NCI-H2107 treated with DMSO at 0.1 percent for 48 hours (cell line): ENCODE results near the gene ARL16.

Experiments used
- DNase-seq: peaks from one replicate; lab custom pipeline; 2025; ENCODE audit not compliant: unreplicated experiment; lab: John Stamatoyannopoulos, UW

The ARL16 gene

DNA sequence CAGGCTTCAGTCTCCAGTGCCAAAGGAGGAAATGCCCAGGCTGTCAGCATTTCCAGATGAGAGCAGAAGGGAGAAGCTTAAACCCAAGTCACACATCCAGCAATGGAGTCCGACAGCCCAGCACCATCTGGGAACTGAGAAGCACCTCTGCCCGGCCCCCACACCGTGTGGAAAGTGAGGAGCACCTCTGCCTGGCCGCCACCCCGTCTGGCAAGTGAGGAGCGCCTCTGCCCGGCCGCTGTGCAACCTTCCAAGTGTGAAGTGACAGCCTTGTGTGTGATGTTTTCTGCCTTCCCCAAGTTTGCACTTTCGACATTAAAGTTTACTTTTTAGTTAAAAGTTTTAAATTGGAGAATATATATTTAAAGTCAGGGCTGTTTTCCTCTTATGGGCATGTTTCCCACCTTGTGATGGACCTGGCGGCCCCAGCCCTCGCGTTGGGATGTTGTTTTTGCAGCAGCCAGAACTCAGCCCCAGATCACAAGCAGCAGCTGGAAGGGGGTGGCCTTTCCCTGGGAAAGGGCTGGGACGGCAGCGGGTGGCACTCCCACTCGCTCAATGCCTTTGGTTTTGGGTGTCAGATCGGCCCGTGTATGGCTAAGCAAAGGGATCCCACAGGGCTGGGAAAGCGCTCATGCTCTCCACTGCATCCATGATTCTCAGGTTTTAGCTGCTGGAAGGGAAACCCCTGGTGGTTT lies 9.9 kb downstream of the ARL16 start:
- DNase-seq, result no peak

DNA sequence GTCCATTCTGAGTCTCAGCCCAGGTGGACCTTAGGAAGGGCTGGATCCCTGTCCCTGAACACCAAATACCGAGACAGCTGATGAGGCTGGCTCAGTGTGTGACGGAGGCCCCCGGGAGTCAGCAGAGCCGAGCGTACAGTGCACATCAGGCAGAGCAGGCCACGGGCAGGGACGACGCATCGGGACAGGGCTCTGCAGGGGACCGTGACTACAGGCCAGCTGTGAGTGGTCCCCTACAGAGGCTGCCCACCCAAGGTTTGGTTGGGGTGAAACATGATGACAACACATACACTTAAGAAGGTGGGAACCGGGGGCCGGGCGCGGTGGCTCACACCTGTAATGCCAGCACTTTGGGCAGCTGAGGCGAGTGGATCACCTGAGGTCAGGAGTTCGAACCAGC lies 10.6 kb downstream of the ARL16 start:
- no peak for DNase-seq

DNA sequence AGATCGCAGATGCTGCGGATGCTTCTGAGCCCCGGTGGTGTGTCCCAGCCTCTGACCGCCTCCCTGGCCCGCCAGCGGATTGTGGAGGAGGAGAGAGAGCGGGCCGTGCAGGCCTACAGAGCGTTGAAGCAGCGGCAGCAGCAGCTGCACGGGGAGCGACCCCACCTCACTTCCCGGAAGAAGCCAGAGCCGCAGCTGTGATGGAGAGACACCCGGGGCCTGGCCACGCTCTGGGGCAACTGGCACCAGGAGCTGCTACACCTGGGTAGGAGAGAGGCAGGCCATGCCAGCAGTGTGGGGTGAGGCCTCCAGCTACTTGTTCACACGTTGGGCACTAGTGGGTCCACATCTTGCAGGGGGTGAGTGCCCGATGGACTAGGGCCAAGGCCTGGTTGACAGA lies 11.1 kb downstream of the ARL16 start:
- no peak for DNase-seq

DNA sequence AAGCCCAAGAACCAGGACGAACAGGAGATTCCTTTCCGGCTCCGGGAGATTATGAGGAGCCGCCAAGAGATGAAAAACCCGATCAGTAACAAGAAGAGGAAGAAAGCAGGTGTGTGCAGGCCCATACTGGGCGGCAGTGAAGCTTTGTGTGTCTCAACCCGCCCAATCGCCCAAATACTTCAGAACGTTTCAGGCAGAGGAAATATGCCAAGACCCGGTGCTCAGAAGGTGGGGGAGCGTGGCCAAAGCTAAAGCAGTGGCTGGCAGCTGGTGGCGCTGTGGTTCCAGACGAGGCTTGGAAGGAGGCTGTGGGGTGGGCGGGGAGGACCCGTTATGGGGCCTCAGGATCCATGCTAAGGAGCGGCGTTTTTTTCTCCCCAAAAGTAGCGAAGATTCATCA lies 15.8 kb downstream of the ARL16 start:
- no peak for DNase-seq

GRCh38 chr17:81666342-81667191 lies 17.0 kb downstream of the ARL16 start, which contains the start of the genes CCDC137 and OXLD1:
TSS of gene CCDC137 (plus strand) at chr17:81666737. CDS start at chr17:81666767, 30 bp downstream.
TSS of gene OXLD1 (minus strand) at chr17:81666605. CDS start at chr17:81666577, 28 bp downstream.
- DNase-seq, result peak; percentile 74

DNA sequence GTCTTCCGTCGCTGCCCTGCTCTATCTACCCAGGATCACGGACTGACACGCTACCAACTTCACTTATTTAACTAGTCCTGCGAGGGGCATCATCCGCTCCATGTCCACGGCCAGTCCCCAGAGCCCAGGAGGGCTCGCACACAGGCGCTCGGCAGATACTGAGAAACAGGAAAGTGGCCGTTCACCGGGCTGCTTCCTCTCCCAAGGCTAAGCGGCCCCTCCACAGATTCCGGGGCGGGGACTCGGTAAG lies 17.6 kb downstream of the ARL16 start:
- no peak for DNase-seq

DNA sequence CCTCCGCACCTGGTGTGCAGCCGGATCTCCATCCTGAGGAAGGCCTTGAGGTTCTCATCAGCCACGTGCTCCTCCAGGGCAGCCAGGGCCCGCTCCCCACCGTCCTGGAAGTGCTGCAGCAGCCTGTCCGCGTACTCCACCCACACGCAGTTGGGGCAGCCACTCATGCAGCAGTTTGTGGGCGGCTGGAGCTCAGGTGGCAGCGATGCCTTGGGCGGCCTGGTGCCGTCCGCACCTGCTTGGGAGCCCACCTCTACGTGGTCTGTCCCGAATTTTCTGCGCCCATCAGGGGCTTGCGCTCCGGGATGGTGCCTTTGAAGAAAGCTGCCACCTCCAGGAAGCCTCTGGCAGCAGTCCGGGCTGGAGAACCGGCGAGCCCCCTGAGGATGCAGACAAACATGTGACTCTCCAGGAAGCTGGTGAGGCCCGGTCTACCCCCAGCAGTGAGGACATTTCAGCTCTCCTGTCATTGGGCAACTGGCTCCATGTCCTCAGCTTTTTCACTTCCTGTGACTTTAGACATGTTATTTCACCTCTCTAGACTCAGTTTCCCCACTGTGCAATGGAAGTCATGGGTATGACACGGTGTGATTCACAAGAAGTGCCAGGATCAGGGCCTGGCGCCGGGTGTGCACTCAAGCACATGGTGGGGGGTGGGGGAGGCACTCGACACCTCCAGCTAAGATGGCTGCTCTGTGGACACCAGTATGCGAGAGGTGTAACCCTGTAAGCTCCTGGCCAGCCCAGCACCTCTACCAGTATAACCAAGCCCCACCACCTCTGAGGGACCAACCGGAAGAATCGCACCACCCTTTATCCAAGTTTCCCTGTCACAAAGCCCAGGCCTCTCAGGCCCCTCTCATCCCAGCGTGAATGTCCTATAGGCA lies 18.1 kb downstream of the ARL16 start:
- no peak for DNase-seq

DNA sequence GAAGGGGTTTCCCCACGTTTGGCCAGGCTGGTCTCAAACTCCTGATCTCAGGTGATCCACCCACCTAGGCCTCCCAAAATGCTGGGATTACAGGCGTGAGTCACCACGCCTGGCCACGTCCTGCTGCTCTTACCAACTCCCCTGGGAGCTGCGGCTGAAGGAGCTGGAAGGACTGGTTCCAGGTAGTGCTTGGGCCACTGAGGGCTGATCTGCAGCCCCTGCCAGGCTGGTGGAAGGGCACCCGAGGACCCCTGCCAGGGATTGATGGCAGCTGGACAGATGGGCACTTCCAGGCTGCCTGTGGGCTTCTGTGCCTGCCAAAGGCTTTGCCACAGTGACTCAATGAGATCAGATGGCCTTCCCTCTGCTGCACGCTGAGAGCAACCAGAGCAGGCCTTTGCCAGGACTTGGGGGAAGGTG lies 19.5 kb downstream of the ARL16 start:
- DNase-seq, result no peak

DNA sequence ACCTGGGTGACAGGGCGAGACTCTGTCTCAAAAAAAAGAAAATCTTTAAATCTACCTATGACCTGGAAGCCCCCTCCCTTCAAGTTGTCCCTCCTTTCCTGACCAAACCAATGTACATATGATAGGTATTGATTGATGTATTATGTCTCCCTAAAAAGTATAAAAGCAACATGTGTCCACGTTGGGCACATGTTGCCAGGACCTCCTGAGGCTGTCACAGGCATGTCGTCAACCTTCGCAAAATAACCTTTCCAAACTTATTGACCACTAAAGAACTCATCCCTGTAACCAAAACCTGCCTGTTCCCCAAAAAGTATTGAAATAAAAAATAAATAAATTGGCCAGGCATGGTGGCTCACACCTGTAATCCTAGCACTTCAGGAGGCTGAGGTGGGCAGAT lies 21.6 kb downstream of the ARL16 start:
- DNase-seq, result no peak

- no peak for DNase-seq
Measured at GRCh38 chr17:81660441-81660840, 23.2 kb downstream of the ARL16 start.

DNA sequence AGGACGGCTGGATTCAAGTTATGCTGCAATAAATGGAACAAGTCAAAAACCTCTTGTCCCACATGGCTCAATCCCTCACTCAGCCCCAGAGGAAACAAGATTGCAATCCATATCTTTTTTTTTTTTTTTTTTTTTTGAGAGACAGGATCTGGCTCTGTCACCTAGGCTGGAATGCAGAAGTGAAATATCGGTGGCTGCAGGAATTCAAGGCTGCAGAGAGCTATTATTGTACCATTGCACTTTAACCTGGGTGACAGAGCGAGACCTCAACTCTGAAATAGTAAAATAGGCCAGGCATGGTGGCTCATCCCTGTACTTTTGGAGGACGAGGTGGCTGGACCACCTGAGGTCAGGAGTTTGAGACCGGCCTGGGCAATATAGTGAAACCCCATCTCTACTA lies 24.6 kb downstream of the ARL16 start:
- DNase-seq, result no peak

DNA sequence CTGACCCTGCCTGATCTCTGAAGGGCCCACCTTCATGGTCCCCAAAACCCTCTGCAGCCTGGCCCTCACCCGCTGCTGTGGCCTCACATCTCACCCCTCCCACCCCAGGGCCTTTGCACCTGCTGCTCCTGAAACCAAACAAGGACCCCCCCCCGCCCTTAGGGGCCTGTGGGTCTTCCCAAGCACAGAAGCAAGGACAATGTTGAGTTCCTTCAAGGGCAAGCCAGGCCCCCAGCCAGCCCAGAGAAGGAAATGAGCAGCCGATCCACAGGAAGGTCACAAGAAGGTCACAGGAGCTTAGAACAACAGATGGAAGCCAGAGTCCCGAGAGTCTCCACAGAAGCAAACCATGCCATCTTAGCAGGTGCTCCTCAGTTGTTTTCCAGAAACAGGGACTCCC lies 26.8 kb downstream of the ARL16 start:
- DNase-seq, result no peak

- DNase-seq, result no peak
Measured at GRCh38 chr17:81656118-81656743, 27.4 kb downstream of the ARL16 start, which contains the start of gene PDE6G. TSS of gene PDE6G (minus strand) at chr17:81656542. CDS start at chr17:81653305, 3,237 bp downstream.

DNA sequence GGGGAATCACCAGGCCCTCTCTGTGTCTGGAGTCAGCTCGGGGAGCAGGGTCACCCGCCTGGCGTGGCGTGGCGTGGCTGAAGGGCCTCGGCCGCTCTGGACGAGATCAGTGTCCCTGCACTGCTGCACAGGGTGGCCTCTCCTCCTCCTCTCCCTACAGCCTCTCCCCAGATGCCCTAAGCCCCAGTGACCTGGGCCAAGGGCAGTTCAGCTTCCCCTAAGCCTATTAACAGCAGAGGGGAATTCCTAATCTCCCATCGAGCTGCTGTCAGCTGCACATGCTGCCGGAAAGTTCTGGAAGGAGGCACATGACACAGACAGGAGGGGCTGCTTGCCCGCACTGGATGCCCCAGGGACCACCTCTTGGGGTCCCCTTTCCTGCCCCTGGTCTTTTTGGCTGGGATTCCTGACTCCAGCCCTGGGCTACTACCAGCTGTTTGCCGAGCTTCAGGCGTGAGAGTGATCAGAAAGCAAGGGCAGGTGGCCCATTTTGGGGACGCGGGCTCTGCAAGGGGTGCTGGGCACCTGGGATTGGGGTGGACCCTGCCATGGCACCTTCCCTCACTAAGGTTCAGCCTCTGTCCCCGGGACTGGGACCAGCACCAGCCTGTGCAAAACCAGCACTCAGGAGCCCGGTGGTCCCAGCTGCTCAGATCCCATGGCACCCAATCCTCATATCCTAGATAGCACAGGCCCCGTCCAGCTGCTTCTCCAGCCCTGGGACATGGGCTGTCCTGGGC lies 28.0 kb downstream of the ARL16 start:
- no peak for DNase-seq

- no peak for DNase-seq
Measured at GRCh38 chr17:81652906-81653771, 30.5 kb downstream of the ARL16 start.

- DNase-seq, result no peak
Measured at GRCh38 chr17:81651692-81652091, 31.9 kb downstream of the ARL16 start.

DNA sequence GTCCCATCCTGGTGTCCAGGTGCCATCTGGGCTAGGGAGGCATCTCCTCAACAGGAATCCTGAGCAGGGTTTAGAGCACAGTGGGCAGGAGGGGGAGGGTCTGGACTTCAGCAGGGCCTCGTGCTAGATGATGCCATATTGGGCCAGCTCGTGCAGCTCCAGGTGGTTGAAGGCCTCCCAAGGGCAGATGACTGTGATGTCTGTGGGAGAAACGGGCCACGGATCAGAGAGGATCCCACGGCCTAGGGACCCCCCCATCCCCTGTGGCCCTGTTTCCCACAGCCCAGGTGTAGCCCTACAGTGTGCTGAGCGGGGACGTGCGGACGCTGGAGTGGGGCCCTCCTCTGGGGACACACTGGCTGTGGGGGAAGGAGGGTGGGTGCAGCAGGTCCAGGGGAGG lies 32.6 kb downstream of the ARL16 start:
- DNase-seq, result no peak

DNA sequence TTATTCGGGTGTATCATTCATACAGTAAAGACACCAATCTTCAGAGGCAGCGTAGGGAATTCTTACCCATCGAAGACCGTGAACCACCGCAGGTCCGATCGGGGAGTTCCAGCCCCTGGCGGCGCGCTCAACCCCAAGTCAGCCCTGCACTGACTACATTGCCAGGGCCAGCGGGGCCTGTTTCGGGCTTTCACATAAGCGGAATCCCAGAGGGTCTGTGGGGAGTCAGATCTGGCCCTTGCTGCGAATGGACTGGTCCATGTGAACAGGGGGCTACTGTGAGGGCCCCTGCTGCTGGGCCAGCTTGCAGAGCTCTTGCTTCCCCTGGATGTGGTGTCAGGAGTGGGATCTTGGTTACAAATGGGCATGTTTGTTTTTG lies 34.9 kb downstream of the ARL16 start:
- no peak for DNase-seq

DNA sequence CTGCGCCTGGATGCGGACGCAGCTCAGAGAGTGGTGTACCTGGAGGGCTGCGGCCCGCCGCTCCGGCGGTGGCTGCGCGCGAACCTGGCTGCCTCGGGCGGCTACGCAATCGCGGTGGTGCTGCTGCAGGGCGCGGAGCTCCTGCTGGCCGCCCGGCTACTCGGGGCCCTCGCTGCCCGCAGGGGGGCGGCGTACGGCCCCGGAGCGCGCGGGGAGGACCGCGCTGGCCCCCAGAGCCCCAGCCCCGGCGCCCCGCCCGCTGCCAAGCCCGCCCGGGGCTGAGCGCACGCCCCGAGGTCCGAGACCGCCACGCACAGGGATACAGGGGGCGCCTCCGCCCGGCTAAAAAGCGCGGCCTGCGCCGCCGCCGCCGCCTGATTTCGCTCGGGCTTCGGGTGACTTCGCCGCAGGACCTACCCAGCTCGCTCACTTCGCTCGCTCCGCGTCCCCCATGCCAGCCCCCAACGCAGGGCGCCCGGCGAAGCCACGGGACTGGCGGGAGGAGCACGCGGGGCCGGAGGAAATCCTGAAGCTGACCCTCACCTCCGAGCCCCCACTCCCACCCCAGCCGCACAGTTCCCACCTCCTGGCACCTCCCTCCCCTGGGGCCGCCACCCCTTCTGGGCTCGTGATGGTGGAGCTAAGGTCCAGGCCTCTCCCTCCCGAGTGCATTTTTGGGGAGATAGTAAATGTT lies 35.4 kb downstream of the ARL16 start:
- DNase-seq, result no peak
